Lower leg skin (tissue), 3 donors: Measurements from ENCODE around the gene LPIN1.

ENCODE experiments used
- CTCF ChIP-seq, 3 donors: fragments of 450-650 bp; IDR thresholded peaks; one replicate each; pipeline ENCODE4 v1.5.1; 2016; ENCODE audit warnings: antibody characterized with exemption in 3 of 3, mild to moderate bottlenecking in 3 of 3, moderate library complexity in 2 of 3
- POLR2A ChIP-seq, 2 donors: fragments of 450-650 bp; IDR thresholded peaks; one replicate each; pipeline ENCODE4 v1.6.1; 2016 to 2017; ENCODE audit warnings: antibody characterized with exemption in 2 of 2, mild to moderate bottlenecking in 1 of 2, moderate library complexity in 1 of 2

GRCh38 chr2:11718606-11719005 lies 27.8 kb upstream of the LPIN1 start:
- TF ChIP-seq CTCF (IDR thresholded peaks at IDR 0.05) (no peak), POLR2A (IDR thresholded peaks at IDR 0.05) (no peak)
